ENCODE data around the gene ZBTB5. TPM values are rescaled to one million over a fixed set of nuclear protein-coding genes. Genes with fewer than 3 reads are reported as not detected.

Gene ZBTB5
- total and polyA plus RNA-seq, 2 of the 8 experiments (the other 6 are each of a cell fraction or from before 2014, with no cell fraction given): 13.3 to 14.5 TPM

DNA sequence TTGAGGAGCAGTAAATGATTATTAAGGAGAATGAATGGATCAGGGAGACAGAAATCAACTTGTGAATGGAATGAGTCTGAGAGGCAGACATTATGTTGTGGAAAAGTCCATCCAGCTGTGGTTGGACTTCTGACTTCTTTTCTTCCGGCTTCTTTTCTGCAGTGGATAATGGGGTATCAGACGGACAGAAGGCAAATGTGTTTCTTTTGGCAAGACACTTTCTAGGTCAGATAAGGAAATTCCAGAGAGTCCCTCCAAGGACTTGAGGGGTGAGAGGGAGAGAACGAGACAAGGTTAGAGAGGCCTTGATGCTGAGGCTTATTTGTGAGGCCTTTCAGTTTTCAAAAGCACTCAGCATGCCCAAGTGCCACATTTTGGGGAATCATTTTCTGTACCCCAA, 59.9 kb downstream of the ZBTB5 start:
- Histone ChIP-seq H2AFZ (ENCODE audit: low read length) (no peak overlapping the region), H3K9ac (replicated peaks in 1 of 4; ENCODE audit: extremely low read depth in 1 of 4, low read depth in 3 of 4, low read length in 3 of 4) (no peak overlapping the region), H3K79me2 (ENCODE audit: control insufficient read depth in 1 of 2, insufficient read depth in 2 of 2, low read length in 2 of 2) (no peaks in the 10 kb centered on the region), H3K4me2 (ENCODE audit: insufficient read depth in 1 of 2, low read depth in 2 of 2, low read length in 2 of 2) (no peak overlapping the region), H3K4me1 (replicated peaks in 1 of 4; ENCODE audit: control insufficient read depth in 3 of 4, insufficient read depth in 4 of 4, low read length in 3 of 4) (peaks cover 0 to 4% (median 0%) of the 10 kb centered on the region in 4 experiments; a peak in 1 of 7 replicates), H2BK20ac (ENCODE audit: low read length) (no peak overlapping the region), H4K5ac (ENCODE audit: insufficient read length, low read depth, low read length) (no peak overlapping the region), H3K27me3 (replicated peaks in 1 of 4; ENCODE audit: control insufficient read depth in 3 of 4, extremely low read depth in 1 of 4, insufficient read depth in 3 of 4, low read length in 3 of 4) (no peaks in the 10 kb centered on the region), H3K4ac (replicated peaks; ENCODE audit: insufficient read length, low read depth, low read length) (no peak overlapping the region), H3K14ac (ENCODE audit: insufficient read length) (no peak overlapping the region), H2BK12ac (ENCODE audit: low read depth, low read length) (no peak overlapping the region), H3K23ac (ENCODE audit: insufficient read length) (no peak overlapping the region), H3K56ac (replicated peaks; ENCODE audit: insufficient read length, low read depth, low read length) (no peak overlapping the region), H4K91ac (replicated peaks; ENCODE audit: insufficient read length, low read length) (no peak overlapping the region), H3K36me3 (ENCODE audit: control insufficient read depth in 2 of 4, insufficient read depth in 4 of 4, low read length in 3 of 4) (no peaks in the 10 kb centered on the region), H3K23me2 (ENCODE audit: low read depth, low read length) (no peaks in the 10 kb centered on the region), H2BK120ac (replicated peaks; ENCODE audit: low read depth, low read length) (no peak overlapping the region), H2AK5ac (ENCODE audit: low read depth, low read length) (no peak overlapping the region), H2BK5ac (ENCODE audit: low read depth, low read length) (no peak overlapping the region), H3K18ac (ENCODE audit: extremely low read depth, low read length) (no peak overlapping the region), H3K27ac (ENCODE audit: low read depth, low read length) (no peak overlapping the region), H2BK15ac (ENCODE audit: low read length) (no peak overlapping the region), H4K20me1 (replicated peaks in 1 of 2; ENCODE audit: control insufficient read depth in 1 of 2, insufficient read depth in 2 of 2, low read length in 2 of 2) (no peaks in the 10 kb centered on the region), H3K79me1 (ENCODE audit: low read depth, low read length) (no peaks in the 10 kb centered on the region), H3K9me3 (ENCODE audit: insufficient read depth in 2 of 2, low read depth in 1 of 2, low read length in 1 of 2) (no peaks in the 10 kb centered on the region), H4K8ac (ENCODE audit: extremely low read depth, insufficient read depth, low read length) (no peak overlapping the region), H3K4me3 (ENCODE audit: extremely low read depth in 1 of 4, insufficient read depth in 2 of 4, low read depth in 3 of 4, low read length in 4 of 4) (no peak overlapping the region)
- CTCF ChIA-PET (ENCODE audit: partially characterized antibody): interaction anchor here (1.7 kb wide), 1 partner anchor 14 kb away, joined by 13 read pairs; no protein-coding TSS in a partner anchor
- WGBS, 2 experiments (ENCODE audit: extremely low coverage in 1 of 2, insufficient coverage in 1 of 2, insufficient read length in 1 of 2, insufficient replicate concordance in 2 of 2, low coverage in 1 of 2, low lambda C conversion rate in 2 of 2, missing lambda C conversion rate in 1 of 2): 88% methylated on average over 3 of the region's 3 CpGs; no CpG with 5 or more reads in 1 of the 2 experiments
- DNase-seq (ENCODE audit: low read depth in 1 of 2, low spot score in 2 of 2) (no peak), FAIRE-seq (no peak)
- POLR2A ChIA-PET (ENCODE audit: partially characterized antibody): no interaction called here
- no peak for TF ChIP-seq HDAC2 (IDR thresholded peaks at IDR 0.05; ENCODE audit: borderline replicate concordance in 1 of 2, low read depth in 2 of 2, low read length in 2 of 2)
- TF ChIP-seq RXRA (IDR thresholded peaks at IDR 0.05; ENCODE audit: insufficient read depth, low read depth, low read length): no peak
- no peak for TF ChIP-seq FOSL1 (IDR thresholded peaks at IDR 0.05; ENCODE audit: insufficient read depth, low read depth, low read length)
- no peak for TF ChIP-seq GABPA (IDR thresholded peaks at IDR 0.05; ENCODE audit: borderline replicate concordance, insufficient read depth, low read length)
- TF ChIP-seq, protein P1, sequence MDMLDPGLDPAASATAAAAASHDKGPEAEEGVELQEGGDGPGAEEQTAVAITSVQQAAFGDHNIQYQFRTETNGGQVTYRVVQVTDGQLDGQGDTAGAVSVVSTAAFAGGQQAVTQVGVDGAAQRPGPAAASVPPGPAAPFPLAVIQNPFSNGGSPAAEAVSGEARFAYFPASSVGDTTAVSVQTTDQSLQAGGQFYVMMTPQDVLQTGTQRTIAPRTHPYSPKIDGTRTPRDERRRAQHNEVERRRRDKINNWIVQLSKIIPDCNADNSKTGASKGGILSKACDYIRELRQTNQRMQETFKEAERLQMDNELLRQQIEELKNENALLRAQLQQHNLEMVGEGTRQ (IDR thresholded peaks at IDR 0.05; ENCODE audit: low read length): no peak
- TF ChIP-seq, protein P2, sequence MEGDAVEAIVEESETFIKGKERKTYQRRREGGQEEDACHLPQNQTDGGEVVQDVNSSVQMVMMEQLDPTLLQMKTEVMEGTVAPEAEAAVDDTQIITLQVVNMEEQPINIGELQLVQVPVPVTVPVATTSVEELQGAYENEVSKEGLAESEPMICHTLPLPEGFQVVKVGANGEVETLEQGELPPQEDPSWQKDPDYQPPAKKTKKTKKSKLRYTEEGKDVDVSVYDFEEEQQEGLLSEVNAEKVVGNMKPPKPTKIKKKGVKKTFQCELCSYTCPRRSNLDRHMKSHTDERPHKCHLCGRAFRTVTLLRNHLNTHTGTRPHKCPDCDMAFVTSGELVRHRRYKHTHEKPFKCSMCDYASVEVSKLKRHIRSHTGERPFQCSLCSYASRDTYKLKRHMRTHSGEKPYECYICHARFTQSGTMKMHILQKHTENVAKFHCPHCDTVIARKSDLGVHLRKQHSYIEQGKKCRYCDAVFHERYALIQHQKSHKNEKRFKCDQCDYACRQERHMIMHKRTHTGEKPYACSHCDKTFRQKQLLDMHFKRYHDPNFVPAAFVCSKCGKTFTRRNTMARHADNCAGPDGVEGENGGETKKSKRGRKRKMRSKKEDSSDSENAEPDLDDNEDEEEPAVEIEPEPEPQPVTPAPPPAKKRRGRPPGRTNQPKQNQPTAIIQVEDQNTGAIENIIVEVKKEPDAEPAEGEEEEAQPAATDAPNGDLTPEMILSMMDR (IDR thresholded peaks at IDR 0.05; ENCODE audit: control extremely low read depth in 1 of 3, insufficient read depth in 1 of 3, low read depth in 1 of 3, low read length in 3 of 3): no peak
- TF ChIP-seq RBBP5 (IDR thresholded peaks at IDR 0.05; ENCODE audit: borderline replicate concordance, low read depth, low read length): no peak
- no peak for TF ChIP-seq KDM1A (IDR thresholded peaks at IDR 0.05; ENCODE audit: borderline replicate concordance, low read length)
- no peak for TF ChIP-seq POLR2AphosphoS5 (IDR thresholded peaks at IDR 0.05; ENCODE audit: low read depth, low read length)
- TF ChIP-seq EZH2 (IDR thresholded peaks at IDR 0.05; ENCODE audit: low read depth, low read length, severe bottlenecking): no peak

Measured in H1 (cell line).